Mesendoderm (in vitro differentiated cells): Measurements from ENCODE around the gene SPOCK1.
A peak's percentile ranks its signal among the peaks of the same experiment; 100 is the strongest.

Experiments
- DNase-seq: peaks from one replicate; pipeline ENCODE4 v3.0.0; 2013
- H2AK5ac ChIP-seq: 2 replicates; pipeline ENCODE4 v1.6.1; 2013; ENCODE audit warnings: low read length, inconsistent platforms
- H2BK120ac ChIP-seq: 2 replicates; pipeline ENCODE4 v1.6.1; 2013; ENCODE audit warnings: low read depth, mild to moderate bottlenecking, low read length, moderate library complexity, mixed read lengths
- H2BK15ac ChIP-seq: replicated peaks from 2 replicates; pipeline ENCODE4 v1.6.1; 2013; ENCODE audit warnings: low read depth, mild to moderate bottlenecking, moderate library complexity
- H2BK5ac ChIP-seq: 2 replicates; pipeline ENCODE4 v1.6.1; 2013; ENCODE audit warnings: low read length, inconsistent platforms
- H3K18ac ChIP-seq: 2 replicates; pipeline ENCODE4 v1.6.1; 2013; ENCODE audit warnings: mild to moderate bottlenecking, low read length, mixed read lengths
- H3K23ac ChIP-seq: one replicate; pipeline ENCODE4 v1.6.1; 2013; ENCODE audit warnings: low read length
- H3K27ac ChIP-seq: 2 replicates; pipeline ENCODE4 v1.5.1; 2013; ENCODE audit warnings: low read depth, mild to moderate bottlenecking, inconsistent platforms, low read length, moderate library complexity
- H3K27me3 ChIP-seq: 2 replicates; pipeline ENCODE4 v1.6.1; 2013; ENCODE audit warnings: low read length, control low read depth, mild to moderate bottlenecking, inconsistent platforms; ENCODE audit not compliant: insufficient read depth, poor library complexity
- H3K36me3 ChIP-seq: 2 replicates; pipeline ENCODE4 v1.6.1; 2013; ENCODE audit warnings: low read length, inconsistent platforms; ENCODE audit not compliant: control insufficient read depth, insufficient read depth
- H3K4ac ChIP-seq: one replicate; pipeline ENCODE4 v1.6.1; 2013; ENCODE audit warnings: low read depth, mild to moderate bottlenecking, low read length, moderate library complexity
- H3K4me1 ChIP-seq: 2 replicates; pipeline ENCODE4 v1.6.1; 2013; ENCODE audit warnings: low read depth, low read length, inconsistent platforms; ENCODE audit not compliant: control insufficient read depth
- H3K4me2 ChIP-seq: 2 replicates; pipeline ENCODE4 v1.6.1; 2013; ENCODE audit warnings: low read length
- H3K4me3 ChIP-seq: 2 replicates; pipeline ENCODE4 v1.5.1; 2013; ENCODE audit warnings: mild to moderate bottlenecking, low read length
- H3K56ac ChIP-seq: one replicate; pipeline ENCODE4 v1.6.1; 2013; ENCODE audit warnings: low read length
- H3K79me1 ChIP-seq: 2 replicates; pipeline ENCODE4 v1.6.1; 2013; ENCODE audit warnings: low read length, inconsistent platforms
- H3K79me2 ChIP-seq: 2 replicates; pipeline ENCODE4 v1.6.1; 2013; ENCODE audit warnings: mild to moderate bottlenecking, low read length; ENCODE audit not compliant: control insufficient read depth, insufficient read depth
- H3K9ac ChIP-seq: 2 replicates; pipeline ENCODE4 v1.6.1; 2013; ENCODE audit warnings: low read length, inconsistent platforms
- H4K5ac ChIP-seq: one replicate; pipeline ENCODE4 v1.6.1; 2013; ENCODE audit warnings: low read length
- H4K8ac ChIP-seq: one replicate; pipeline ENCODE4 v1.6.1; 2013; ENCODE audit warnings: low read depth, mild to moderate bottlenecking, control low read depth, low read length, moderate library complexity
- WGBS: extraction: QIAGEN DNeasy Blood & Tissue Kit; methylation state at CpG from one replicate; pipeline ENCODE4 v1.1.7; 2013; ENCODE audit warnings: low lambda C conversion rate, missing lambda C conversion rate; ENCODE audit not compliant: insufficient coverage; ENCODE audit errors: extremely low coverage; 5-methylcytosine and 5-hydroxymethylcytosine counted together

The SPOCK1 gene

DNA sequence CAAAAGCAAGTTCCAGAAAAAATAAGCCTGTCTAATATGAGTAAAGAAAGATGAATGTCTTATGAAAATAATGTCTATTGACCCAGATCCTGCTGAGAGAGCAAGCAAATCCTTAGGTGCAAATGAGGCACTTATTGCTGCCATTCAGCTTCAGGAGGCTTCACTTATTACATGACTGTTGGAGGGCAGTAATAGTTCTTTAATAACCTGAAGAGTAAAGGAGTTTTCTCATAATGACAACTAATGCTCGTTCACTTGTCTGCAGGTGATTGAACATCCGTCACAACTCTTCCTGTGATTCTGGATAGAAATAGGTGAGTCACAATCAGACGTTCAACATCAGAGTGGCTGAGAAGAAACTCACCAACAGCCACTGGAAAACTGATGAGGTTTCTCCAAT, 58.3 kb downstream of the SPOCK1 start:
- no peak overlapping the region for H3K23ac ChIP-seq
- no CpG with 5 or more reads among the region's 3 CpGs for WGBS
- H4K8ac ChIP-seq: no peak overlapping the region

DNA sequence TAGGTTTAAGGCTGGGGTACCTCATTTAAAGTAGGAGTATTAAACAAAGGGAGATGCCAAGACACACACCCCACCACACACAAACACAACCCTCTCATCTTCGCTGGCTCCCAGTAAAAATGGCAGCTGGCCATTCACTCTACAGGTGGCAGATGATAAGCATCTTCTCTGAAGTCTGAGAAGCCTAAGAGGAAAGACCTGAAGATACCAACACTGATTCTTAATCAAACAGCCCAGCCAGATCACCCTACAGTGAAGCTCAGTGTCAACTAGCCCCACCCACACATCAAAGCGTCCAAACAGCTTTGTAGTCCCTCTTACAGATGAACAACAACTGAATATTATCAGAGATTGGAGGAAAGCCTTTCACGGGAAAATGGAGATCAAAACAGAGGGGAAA, 59.5 kb downstream of the SPOCK1 start:
- Histone ChIP-seq H3K27ac (no peak overlapping the region), H3K4ac (no peak overlapping the region), H3K27me3 (no peaks in the 10 kb centered on the region), H3K36me3 (no peaks in the 10 kb centered on the region), H3K4me1 (no peaks in the 10 kb centered on the region), H4K8ac (no peak overlapping the region), H3K4me3 (no peak overlapping the region), H3K4me2 (no peak overlapping the region), H3K23ac (no peak overlapping the region), H2BK120ac (no peak overlapping the region), H3K18ac (no peak overlapping the region), H3K9ac (no peak overlapping the region), H2BK15ac (no peak overlapping the region), H2BK5ac (no peak overlapping the region), H2AK5ac (no peak overlapping the region), H3K79me1 (no peaks in the 10 kb centered on the region), H3K56ac (no peak overlapping the region), H3K79me2 (no peaks in the 10 kb centered on the region), H4K5ac (no peak overlapping the region)
- WGBS: no CpG with 5 or more reads among the region's 3 CpGs
- peak; percentile 7 for DNase-seq

More for the DNA sequence above, 58.3 kb downstream of the SPOCK1 start:
- no peak overlapping the region for H3K56ac ChIP-seq
- no peak overlapping the region for H2BK15ac ChIP-seq
- H3K79me1 ChIP-seq: no peaks in the 10 kb centered on the region
- H3K4me2 ChIP-seq: no peak overlapping the region
- H4K5ac ChIP-seq: no peak overlapping the region
- DNase-seq: no peak
- H3K27me3 ChIP-seq: no peaks in the 10 kb centered on the region
- no peak overlapping the region for H3K4ac ChIP-seq
- H3K27ac ChIP-seq: no peak overlapping the region
- no peak overlapping the region for H3K18ac ChIP-seq
- no peak overlapping the region for H2BK120ac ChIP-seq
- H3K4me1 ChIP-seq: no peaks in the 10 kb centered on the region
- no peaks in the 10 kb centered on the region for H3K79me2 ChIP-seq
- H3K9ac ChIP-seq: no peak overlapping the region
- no peak overlapping the region for H2AK5ac ChIP-seq
- no peaks in the 10 kb centered on the region for H3K36me3 ChIP-seq
- no peak overlapping the region for H2BK5ac ChIP-seq
- no peak overlapping the region for H3K4me3 ChIP-seq

DNA sequence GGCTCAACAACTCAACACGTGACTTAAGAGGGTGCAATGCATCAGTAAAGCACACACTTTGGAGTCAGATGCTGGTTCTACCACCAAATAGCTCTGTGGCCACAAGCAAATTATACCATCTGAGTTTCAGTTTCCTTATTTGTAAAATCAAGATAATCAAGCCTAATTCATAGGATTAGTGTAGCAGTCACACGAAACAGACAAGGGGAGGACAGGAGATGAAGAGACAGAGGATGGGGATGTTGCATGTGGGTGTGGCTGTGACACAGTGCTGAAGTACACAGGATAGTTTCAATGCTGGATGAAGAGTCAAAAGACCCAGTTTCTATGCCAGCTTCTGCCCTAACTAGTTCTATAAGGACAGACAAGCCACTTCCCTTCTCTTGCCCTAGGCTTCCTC, 60.2 kb downstream of the SPOCK1 start:
- Histone ChIP-seq H2BK5ac (no peak overlapping the region), H3K4ac (no peak overlapping the region), H3K9ac (no peak overlapping the region), H4K8ac (no peak overlapping the region), H3K4me2 (no peak overlapping the region), H2BK120ac (no peak overlapping the region), H2BK15ac (no peak overlapping the region), H3K4me1 (no peaks in the 10 kb centered on the region), H3K56ac (no peak overlapping the region), H3K4me3 (no peak overlapping the region), H3K27me3 (no peaks in the 10 kb centered on the region), H3K79me1 (no peaks in the 10 kb centered on the region), H2AK5ac (no peak overlapping the region), H3K27ac (no peak overlapping the region), H3K18ac (no peak overlapping the region), H3K23ac (no peak overlapping the region), H4K5ac (no peak overlapping the region), H3K36me3 (no peaks in the 10 kb centered on the region), H3K79me2 (no peaks in the 10 kb centered on the region)
- no peak for DNase-seq
- no CpG with 5 or more reads among the region's 2 CpGs for WGBS

DNA sequence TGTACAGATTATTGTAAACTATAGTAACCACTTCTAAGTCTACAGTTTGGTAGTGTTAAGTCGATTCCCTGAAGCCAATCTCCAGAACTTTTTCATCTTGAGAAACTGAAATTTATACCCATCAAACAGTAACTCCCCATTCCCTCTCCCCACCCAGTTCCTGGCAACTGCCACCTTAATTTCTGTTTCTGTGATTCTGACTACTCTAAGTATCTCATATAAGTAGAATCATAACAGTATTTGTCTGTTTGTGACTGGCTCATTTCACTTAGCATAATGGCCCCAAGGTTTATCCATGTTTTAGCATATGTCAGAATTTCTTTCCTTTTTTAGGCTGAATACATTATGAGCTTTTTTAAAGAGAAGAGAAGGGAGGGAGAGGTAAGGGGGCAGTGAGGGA, 61.4 kb downstream of the SPOCK1 start:
- Histone ChIP-seq H3K79me1 (no peaks in the 10 kb centered on the region), H2AK5ac (no peak overlapping the region), H4K5ac (no peak overlapping the region), H2BK120ac (no peak overlapping the region), H4K8ac (no peak overlapping the region), H2BK5ac (no peak overlapping the region), H3K4me2 (no peak overlapping the region), H3K36me3 (no peaks in the 10 kb centered on the region), H3K18ac (no peak overlapping the region), H3K23ac (no peak overlapping the region), H3K56ac (no peak overlapping the region), H3K4ac (no peak overlapping the region), H3K27me3 (no peaks in the 10 kb centered on the region), H2BK15ac (no peak overlapping the region), H3K4me3 (no peak overlapping the region), H3K79me2 (no peaks in the 10 kb centered on the region), H3K27ac (no peak overlapping the region), H3K9ac (no peak overlapping the region), H3K4me1 (no peaks in the 10 kb centered on the region)
- WGBS: no CpG with 5 or more reads among the region's 1 CpG
- DNase-seq: no peak

DNA sequence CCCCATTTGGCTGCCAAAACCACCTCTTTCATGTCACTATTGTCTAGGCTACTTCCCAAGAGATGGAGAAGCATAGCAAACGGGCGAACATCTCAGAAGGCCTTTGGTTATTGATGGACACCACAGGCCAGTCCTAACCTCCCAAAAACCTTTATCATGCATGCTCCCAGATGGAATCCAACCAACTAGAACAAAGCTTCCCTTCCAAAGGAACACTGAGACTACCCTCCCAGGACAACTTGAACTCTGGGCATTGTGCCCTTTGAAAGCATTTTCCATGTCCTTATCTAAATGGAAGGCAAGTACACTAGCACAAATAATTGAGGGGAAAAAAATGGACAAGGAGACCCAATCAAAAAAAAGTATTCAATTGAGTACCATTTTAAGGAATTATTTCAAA, 65.6 kb downstream of the SPOCK1 start:
- H3K18ac ChIP-seq: no peak overlapping the region
- no peak overlapping the region for H4K5ac ChIP-seq
- H3K4ac ChIP-seq: no peak overlapping the region
- no peak overlapping the region for H2BK15ac ChIP-seq
- no peaks in the 10 kb centered on the region for H3K4me1 ChIP-seq
- H2BK5ac ChIP-seq: no peak overlapping the region
- H4K8ac ChIP-seq: no peak overlapping the region
- no peak overlapping the region for H3K23ac ChIP-seq
- no peaks in the 10 kb centered on the region for H3K27me3 ChIP-seq
- no peak overlapping the region for H3K27ac ChIP-seq
- H3K79me1 ChIP-seq: no peaks in the 10 kb centered on the region
- no peaks in the 10 kb centered on the region for H3K36me3 ChIP-seq
- H3K79me2 ChIP-seq: no peaks in the 10 kb centered on the region
- no peak overlapping the region for H3K4me3 ChIP-seq
- H3K4me2 ChIP-seq: no peak overlapping the region
- no peak for DNase-seq
- H3K9ac ChIP-seq: no peak overlapping the region
- no peak overlapping the region for H2AK5ac ChIP-seq
- H3K56ac ChIP-seq: no peak overlapping the region
- H2BK120ac ChIP-seq: no peak overlapping the region
- no CpG with 5 or more reads among the region's 2 CpGs for WGBS

DNA sequence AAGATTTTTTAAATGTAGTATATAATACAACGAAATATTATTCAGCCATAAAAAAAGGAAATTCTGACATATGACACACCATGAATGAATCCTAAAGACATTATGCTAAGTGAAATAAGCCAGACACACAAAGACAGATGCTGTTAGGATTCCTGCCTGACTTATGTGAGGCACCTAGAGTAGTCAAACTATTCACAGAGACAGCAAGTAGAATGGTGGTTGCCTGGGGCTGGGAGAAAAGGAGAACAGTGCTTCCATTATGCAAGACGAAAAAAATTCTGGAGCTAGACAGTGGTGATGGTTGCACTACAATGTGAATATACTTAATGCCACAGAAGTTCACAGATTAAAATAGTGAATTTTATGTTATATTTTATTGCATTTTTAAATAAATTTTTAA, 66.8 kb downstream of the SPOCK1 start:
- Histone ChIP-seq H3K18ac (no peak overlapping the region), H3K27me3 (no peaks in the 10 kb centered on the region), H3K9ac (no peak overlapping the region), H3K4ac (no peak overlapping the region), H4K5ac (no peak overlapping the region), H3K27ac (no peak overlapping the region), H3K4me1 (no peaks in the 10 kb centered on the region), H3K36me3 (no peaks in the 10 kb centered on the region), H4K8ac (no peak overlapping the region), H2BK5ac (no peak overlapping the region), H3K23ac (no peak overlapping the region), H3K79me1 (no peaks in the 10 kb centered on the region), H3K4me3 (no peak overlapping the region), H2BK120ac (no peak overlapping the region), H3K4me2 (no peak overlapping the region), H3K79me2 (no peaks in the 10 kb centered on the region), H2BK15ac (no peak overlapping the region), H2AK5ac (no peak overlapping the region), H3K56ac (no peak overlapping the region)
- WGBS: no CpG with 5 or more reads among the region's 2 CpGs
- no peak for DNase-seq
